OCI-LY1 (cell line): ENCODE data around the gene TMEM127.

Source experiments
- CTCF ChIP-seq: fragments of 200-600 bp; sonication (generic), shearing (Covaris generic); IDR thresholded peaks from 2 replicates; pipeline ENCODE4 v1.5.1; 2017; ENCODE audit warnings: mild to moderate bottlenecking, antibody characterized with exemption, low read length, moderate library complexity, mixed read lengths
- EZH2 ChIP-seq: fragments of 200-600 bp; sonication (generic), shearing (Covaris generic); IDR thresholded peaks from 2 replicates; pipeline ENCODE4 v1.8.0; 2017; ENCODE audit warnings: borderline replicate concordance, mixed run types, mild to moderate bottlenecking, antibody characterized with exemption, low read length, moderate library complexity, mixed read lengths

- TF ChIP-seq CTCF (no peak), EZH2 (no peak)
Measured at GRCh38 chr2:96231316-96231715, 34.5 kb downstream of the TMEM127 start.
